ENCODE measurements around the gene SCMH1. TPM values are rescaled to one million over a fixed set of nuclear protein-coding genes. Genes with fewer than 3 reads are reported as not detected.

The SCMH1 gene
- total RNA-seq = 10 to 100 TPM; 18.2 to 18.6 TPM

DNA sequence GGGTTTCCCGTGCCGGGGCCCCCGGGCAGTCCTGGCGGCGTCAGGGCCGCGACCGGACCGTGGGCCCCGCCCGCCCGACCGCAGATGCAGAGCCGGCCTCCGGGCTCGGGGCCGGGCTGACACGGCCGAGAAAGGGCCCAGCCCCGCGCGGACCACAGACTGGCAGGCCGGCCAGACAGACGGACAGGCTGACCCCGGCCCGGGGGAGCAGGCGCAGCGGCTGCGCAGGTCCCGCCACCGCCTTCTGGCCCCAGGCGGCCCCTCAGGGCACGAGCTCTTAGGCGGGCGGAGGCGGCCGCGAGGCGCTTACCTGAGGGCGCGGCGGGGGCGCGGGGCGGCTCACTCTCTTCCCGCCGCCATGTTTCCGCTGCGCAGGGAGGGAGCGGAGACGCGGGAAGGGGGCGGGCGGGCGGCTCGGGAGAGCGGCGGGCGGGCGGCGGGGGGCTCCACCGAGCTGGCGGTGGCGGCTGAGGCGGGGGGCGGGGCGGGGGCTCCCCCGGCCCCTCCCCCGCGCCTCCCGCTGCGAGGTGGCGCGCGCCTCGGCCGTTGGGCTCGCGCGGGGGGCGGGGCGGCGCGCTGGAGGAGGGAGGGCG, at the start of gene SCMH1:
TSS of gene SCMH1 (minus strand) at position 558 of the 593 bp plus-strand sequence. CDS start 56,173 bp downstream, outside the sequence.

DNA sequence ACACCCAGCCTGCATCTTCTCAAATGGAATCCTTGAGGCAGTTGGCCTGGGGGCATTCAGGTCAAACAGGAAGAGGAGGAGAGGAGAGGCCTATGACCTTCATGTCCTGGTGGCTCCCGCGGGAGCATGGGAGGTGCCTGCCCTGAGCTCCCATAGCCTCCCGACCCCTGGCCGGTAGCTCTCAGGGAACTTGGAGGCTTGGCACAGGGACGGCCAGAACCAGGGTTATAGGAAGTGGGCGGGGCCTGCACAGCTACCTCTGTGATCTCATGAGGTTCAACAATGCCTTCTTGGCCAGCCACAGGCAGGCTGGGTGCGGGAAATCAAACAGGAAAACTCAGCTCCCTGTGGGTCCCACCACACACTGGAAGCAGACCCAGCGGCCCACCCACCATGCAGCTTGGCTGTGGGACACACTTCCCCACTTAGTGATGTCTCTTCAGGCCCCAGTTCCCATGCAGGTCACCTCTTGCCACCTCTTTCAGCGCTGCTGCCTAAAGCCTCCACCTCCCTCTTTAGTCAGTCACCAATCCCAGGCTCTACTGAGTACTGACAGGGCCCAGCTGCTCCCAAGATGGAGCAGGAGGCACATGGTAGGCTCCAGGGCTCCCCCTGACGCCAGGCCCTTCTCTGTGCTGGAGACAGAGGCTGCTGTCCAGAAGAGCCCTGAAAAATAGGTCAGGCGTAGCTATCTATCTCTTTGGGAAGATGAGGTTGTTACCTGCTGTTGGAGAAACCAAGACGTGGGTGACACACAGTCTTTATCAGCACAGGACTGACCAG, 220.4 kb downstream of the SCMH1 start, which contains the start of gene SLFNL1:
TSS of gene SLFNL1 (minus strand) at position 200 of the 783 bp plus-strand sequence. CDS start 1,065 bp downstream, outside the sequence.

DNA sequence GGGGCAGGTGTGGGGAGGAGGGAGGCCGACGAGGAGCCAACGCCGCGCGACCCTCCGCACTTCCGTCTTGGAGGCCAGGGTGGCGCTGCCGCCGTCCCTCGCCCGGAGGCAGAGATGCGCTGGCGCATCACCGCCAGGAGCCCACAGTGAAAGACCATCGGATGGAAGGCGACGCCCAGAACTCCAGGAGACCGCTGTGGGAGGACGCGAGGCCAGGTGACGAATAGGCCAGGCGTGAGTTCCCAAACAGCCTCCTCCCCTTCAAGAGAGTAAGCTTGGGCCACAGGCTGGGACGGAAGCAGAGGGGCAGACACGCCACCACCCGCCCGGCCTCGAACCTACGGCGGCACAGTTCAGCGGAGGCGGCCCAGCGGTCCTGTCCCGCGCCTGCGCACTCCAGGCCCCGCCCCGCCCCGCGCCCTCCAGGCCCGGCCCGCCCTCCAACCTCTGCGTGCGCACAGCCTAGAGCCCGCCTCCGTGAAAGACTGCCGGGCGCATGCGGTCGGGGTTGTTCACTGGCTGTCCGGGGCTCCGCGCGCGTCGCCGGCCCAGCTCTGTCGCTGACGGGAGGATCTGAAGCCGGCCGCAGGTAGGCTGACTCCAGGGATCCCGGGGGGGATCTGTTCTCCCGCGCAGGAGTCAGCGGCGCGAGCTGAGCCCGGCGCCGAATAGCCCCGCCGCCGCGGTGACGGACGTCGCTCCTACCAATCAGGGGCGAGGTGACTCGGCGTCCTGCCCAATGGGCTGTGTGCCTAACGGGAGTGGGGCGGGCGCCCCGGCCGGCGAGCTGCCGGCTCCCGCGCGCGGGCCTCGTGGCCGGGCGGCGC, 262.7 kb downstream of the SCMH1 start, which contains the start of gene CTPS1:
TSS of gene CTPS1 (plus strand) at position 456 of the 827 bp plus-strand sequence. CDS start 3,595 bp downstream, outside the sequence.

Other genes with a start within 250 kb of the SCMH1 start
- under 1 TPM; under 0.01 to 0.34 TPM for gene SLFNL1, start 220.6 kb downstream of the SCMH1 start, total RNA-seq
- under 1 TPM in 1 of 2 donors, not detected in 1; 0.34 TPM for gene FOXO6, start 119.1 kb upstream of the SCMH1 start, total RNA-seq
- not detected for gene EDN2, start 242.4 kb upstream of the SCMH1 start, total RNA-seq